Measurements from ENCODE around the gene TNN.

TNN gene

GRCh38 chr1:175145899-175146528, 78.4 kb downstream of the TNN start:
- H3K4me3 ChIP-seq (ENCODE audit: low read depth, low read length): no peak overlapping the region
- no peak for TF ChIP-seq CTCF (IDR thresholded peaks at IDR 0.05; ENCODE audit: insufficient read depth, low read depth, low read length, missing control alignments)
- no peak for DNase-seq (ENCODE audit: low read depth)

GRCh38 chr1:175146529-175147213, 79.0 kb downstream of the TNN start:
- no peak overlapping the region for H3K4me3 ChIP-seq (ENCODE audit: low read depth, low read length)
- peak; percentile 80 for DNase-seq (ENCODE audit: low read depth)

GRCh38 chr1:175147569-175147968, 79.9 kb downstream of the TNN start:
- TF ChIP-seq CTCF (IDR thresholded peaks at IDR 0.05; ENCODE audit: insufficient read depth, low read depth, low read length, missing control alignments): no peak
- H3K4me3 ChIP-seq (ENCODE audit: low read depth, low read length): no peak overlapping the region
- DNase-seq (ENCODE audit: low read depth): no peak

More at GRCh38 chr1:175146529-175147213, 79.0 kb downstream of the TNN start:
- peak; percentile 93 for TF ChIP-seq CTCF (IDR thresholded peaks at IDR 0.05; ENCODE audit: insufficient read depth, low read depth, low read length, missing control alignments)

- no peak for TF ChIP-seq CTCF (IDR thresholded peaks at IDR 0.05; ENCODE audit: insufficient read depth, low read depth, low read length, missing control alignments)
- no peak for DNase-seq (ENCODE audit: low read depth)
- H3K4me3 ChIP-seq (ENCODE audit: low read depth, low read length): no peak overlapping the region
Observed at GRCh38 chr1:175148068-175148467, 80.4 kb downstream of the TNN start.

- H3K4me3 ChIP-seq (ENCODE audit: low read depth, low read length): no peak overlapping the region
- no peak for DNase-seq (ENCODE audit: low read depth)
- peak; percentile 13 for TF ChIP-seq CTCF (IDR thresholded peaks at IDR 0.05; ENCODE audit: insufficient read depth, low read depth, low read length, missing control alignments)
Observed at GRCh38 chr1:175150596-175151319, 83.1 kb downstream of the TNN start.

GRCh38 chr1:175152006-175152652, 84.5 kb downstream of the TNN start:
- DNase-seq (ENCODE audit: low read depth): peak; percentile 73
- no peak overlapping the region for H3K4me3 ChIP-seq (ENCODE audit: low read depth, low read length)
- TF ChIP-seq CTCF (IDR thresholded peaks at IDR 0.05; ENCODE audit: insufficient read depth, low read depth, low read length, missing control alignments): peak; percentile 88

Data from GM12865 (cell line).